Dedifferentiated amniotic fluid mesenchymal stem cell (primary cell): Measurements from ENCODE around the gene CCDC137.
A peak's percentile ranks its signal among the peaks of the same experiment; 100 is the strongest.
"Not testable (repeated sequence)": the region's sequence is repeated elsewhere in the genome, so short reads cannot be mapped to it uniquely, and the experiment has no call there.

ENCODE experiments used
- DNase-seq: peaks from one replicate; pipeline ENCODE4 v3.0.0-alpha.2; 2016; ENCODE audit errors: extremely low spot score

The CCDC137 gene

DNA sequence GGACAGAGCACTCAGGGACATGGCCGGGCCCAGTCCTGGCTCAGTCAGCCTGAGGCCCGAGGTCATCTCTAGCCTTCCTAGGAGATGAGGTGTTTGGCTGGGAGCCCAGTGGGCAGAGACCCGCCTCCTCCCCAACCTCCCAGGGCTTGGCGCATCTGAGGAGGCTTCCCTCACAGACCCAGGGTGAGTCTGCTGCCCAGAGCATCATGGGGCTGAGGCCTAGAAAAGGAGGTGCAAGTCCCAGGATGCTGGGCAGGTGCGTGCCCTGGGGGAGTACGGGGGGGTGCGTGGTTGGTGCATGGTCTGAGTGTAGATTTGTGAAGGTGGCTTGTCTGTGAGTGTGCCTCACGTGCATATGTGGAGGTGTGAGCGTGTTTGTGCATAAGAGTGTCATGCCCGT lies 14.8 kb upstream of the CCDC137 start:
- DNase-seq = peak; percentile 16

DNA sequence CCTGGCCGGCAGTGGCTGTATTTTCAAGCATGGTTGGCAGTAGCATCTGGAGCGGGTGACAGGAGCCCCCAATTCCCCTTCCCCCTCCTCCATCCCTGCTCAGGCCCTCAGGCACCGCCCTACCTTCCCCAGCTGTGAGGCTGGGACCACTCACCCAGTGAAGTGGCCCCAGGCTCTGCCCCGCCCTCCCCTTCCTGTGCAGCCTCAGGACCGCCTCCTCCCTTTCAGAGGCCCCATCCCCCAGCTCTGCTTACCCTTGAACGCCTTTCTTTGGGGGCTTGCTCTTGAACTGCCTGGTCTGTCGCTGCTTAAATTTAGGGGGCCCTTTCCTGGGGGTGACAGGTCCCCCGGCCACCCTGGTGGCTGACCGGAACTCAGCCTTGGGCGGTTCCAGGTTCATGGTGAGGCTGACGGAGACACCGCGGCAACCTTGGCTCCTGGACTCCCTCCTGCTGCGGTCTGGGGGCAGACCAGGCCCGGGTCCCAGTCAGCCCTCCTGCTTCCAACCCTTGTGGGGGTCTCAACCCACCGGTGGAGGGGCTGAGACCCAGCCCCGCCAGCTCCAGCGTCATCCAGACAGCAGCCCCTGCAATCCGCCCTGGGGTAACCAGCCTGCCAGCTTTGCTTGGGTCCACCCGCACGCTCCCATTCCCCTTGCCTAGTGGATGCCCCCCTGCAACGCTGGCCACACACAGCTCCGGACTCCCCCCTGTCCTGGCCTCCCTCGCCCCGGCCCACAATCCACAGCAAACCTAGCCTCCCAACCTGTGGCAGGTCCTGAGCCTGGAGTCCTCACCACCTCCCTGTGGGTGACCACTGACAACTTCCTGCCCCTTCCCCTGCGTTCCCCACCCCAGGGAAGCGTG lies 13.4 kb upstream of the CCDC137 start:
- DNase-seq = no peak

DNA sequence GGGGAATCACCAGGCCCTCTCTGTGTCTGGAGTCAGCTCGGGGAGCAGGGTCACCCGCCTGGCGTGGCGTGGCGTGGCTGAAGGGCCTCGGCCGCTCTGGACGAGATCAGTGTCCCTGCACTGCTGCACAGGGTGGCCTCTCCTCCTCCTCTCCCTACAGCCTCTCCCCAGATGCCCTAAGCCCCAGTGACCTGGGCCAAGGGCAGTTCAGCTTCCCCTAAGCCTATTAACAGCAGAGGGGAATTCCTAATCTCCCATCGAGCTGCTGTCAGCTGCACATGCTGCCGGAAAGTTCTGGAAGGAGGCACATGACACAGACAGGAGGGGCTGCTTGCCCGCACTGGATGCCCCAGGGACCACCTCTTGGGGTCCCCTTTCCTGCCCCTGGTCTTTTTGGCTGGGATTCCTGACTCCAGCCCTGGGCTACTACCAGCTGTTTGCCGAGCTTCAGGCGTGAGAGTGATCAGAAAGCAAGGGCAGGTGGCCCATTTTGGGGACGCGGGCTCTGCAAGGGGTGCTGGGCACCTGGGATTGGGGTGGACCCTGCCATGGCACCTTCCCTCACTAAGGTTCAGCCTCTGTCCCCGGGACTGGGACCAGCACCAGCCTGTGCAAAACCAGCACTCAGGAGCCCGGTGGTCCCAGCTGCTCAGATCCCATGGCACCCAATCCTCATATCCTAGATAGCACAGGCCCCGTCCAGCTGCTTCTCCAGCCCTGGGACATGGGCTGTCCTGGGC lies 11.0 kb upstream of the CCDC137 start:
- no peak for DNase-seq

DNA sequence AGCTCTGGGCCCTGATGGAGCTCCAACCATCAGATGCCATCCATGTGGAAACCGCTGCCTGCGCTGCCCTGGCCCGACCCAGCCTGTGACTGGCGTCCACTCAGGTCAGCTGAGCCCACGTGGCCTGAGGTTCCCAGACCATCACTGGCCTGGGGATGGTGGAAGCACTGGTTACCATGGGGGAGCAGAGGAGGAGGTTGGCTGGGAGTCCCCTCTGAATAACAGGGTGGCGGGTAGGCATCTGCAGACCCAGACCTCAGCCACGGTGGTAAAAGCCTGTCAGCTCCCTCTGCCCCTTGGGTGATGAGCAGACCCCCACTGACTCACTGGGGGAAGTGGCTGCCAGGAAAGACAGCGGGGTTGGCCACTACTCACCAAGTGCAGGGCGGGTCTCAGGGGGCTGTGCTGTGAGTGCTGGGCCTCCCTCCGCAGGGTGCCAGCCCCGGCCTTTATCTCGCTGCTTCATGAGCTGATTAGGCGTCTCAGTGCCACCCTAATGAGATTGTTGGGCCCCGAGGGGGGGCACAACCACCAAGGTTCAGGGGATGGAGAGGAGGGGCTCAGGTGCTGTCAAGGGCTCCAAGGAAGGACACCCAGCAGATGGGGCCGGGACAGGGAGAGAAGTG lies 10.3 kb upstream of the CCDC137 start, which contains the start of gene PDE6G:
TSS of gene PDE6G (minus strand) at position 425 of the 626 bp plus-strand sequence. CDS start 3,237 bp downstream, outside the sequence.
- no peak for DNase-seq

DNA sequence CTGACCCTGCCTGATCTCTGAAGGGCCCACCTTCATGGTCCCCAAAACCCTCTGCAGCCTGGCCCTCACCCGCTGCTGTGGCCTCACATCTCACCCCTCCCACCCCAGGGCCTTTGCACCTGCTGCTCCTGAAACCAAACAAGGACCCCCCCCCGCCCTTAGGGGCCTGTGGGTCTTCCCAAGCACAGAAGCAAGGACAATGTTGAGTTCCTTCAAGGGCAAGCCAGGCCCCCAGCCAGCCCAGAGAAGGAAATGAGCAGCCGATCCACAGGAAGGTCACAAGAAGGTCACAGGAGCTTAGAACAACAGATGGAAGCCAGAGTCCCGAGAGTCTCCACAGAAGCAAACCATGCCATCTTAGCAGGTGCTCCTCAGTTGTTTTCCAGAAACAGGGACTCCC lies 9.7 kb upstream of the CCDC137 start:
- DNase-seq = no peak

DNA sequence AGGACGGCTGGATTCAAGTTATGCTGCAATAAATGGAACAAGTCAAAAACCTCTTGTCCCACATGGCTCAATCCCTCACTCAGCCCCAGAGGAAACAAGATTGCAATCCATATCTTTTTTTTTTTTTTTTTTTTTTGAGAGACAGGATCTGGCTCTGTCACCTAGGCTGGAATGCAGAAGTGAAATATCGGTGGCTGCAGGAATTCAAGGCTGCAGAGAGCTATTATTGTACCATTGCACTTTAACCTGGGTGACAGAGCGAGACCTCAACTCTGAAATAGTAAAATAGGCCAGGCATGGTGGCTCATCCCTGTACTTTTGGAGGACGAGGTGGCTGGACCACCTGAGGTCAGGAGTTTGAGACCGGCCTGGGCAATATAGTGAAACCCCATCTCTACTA lies 7.5 kb upstream of the CCDC137 start:
- no peak for DNase-seq

DNA sequence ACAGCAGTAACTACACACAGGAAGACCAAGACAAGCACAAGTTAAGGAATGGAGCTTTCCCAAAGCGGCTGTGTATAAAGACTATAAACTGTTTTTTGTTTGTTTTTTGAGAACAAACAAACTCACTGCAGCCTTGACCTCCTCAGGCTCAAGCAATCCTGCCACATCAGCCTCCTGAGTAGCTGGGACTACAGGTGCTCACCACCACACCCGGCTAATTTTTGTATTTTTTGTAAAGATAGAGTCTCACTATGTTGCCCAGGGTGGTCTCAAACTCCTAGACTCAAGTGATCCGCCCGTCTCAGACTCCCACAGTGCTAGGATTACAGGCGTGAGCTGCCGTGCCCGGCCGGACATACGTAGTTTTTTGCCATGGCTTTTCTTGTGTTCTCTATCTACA lies 6.1 kb upstream of the CCDC137 start:
- DNase-seq = no peak

DNA sequence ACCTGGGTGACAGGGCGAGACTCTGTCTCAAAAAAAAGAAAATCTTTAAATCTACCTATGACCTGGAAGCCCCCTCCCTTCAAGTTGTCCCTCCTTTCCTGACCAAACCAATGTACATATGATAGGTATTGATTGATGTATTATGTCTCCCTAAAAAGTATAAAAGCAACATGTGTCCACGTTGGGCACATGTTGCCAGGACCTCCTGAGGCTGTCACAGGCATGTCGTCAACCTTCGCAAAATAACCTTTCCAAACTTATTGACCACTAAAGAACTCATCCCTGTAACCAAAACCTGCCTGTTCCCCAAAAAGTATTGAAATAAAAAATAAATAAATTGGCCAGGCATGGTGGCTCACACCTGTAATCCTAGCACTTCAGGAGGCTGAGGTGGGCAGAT lies 4.5 kb upstream of the CCDC137 start:
- DNase-seq = no peak

DNA sequence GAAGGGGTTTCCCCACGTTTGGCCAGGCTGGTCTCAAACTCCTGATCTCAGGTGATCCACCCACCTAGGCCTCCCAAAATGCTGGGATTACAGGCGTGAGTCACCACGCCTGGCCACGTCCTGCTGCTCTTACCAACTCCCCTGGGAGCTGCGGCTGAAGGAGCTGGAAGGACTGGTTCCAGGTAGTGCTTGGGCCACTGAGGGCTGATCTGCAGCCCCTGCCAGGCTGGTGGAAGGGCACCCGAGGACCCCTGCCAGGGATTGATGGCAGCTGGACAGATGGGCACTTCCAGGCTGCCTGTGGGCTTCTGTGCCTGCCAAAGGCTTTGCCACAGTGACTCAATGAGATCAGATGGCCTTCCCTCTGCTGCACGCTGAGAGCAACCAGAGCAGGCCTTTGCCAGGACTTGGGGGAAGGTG lies 2.5 kb upstream of the CCDC137 start:
- DNase-seq = no peak

DNA sequence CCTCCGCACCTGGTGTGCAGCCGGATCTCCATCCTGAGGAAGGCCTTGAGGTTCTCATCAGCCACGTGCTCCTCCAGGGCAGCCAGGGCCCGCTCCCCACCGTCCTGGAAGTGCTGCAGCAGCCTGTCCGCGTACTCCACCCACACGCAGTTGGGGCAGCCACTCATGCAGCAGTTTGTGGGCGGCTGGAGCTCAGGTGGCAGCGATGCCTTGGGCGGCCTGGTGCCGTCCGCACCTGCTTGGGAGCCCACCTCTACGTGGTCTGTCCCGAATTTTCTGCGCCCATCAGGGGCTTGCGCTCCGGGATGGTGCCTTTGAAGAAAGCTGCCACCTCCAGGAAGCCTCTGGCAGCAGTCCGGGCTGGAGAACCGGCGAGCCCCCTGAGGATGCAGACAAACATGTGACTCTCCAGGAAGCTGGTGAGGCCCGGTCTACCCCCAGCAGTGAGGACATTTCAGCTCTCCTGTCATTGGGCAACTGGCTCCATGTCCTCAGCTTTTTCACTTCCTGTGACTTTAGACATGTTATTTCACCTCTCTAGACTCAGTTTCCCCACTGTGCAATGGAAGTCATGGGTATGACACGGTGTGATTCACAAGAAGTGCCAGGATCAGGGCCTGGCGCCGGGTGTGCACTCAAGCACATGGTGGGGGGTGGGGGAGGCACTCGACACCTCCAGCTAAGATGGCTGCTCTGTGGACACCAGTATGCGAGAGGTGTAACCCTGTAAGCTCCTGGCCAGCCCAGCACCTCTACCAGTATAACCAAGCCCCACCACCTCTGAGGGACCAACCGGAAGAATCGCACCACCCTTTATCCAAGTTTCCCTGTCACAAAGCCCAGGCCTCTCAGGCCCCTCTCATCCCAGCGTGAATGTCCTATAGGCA lies 1.1 kb upstream of the CCDC137 start:
- DNase-seq = no peak

DNA sequence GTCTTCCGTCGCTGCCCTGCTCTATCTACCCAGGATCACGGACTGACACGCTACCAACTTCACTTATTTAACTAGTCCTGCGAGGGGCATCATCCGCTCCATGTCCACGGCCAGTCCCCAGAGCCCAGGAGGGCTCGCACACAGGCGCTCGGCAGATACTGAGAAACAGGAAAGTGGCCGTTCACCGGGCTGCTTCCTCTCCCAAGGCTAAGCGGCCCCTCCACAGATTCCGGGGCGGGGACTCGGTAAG lies 520 bp upstream of the CCDC137 start:
- no peak for DNase-seq

DNA sequence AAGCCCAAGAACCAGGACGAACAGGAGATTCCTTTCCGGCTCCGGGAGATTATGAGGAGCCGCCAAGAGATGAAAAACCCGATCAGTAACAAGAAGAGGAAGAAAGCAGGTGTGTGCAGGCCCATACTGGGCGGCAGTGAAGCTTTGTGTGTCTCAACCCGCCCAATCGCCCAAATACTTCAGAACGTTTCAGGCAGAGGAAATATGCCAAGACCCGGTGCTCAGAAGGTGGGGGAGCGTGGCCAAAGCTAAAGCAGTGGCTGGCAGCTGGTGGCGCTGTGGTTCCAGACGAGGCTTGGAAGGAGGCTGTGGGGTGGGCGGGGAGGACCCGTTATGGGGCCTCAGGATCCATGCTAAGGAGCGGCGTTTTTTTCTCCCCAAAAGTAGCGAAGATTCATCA lies 1.2 kb downstream of the CCDC137 start:
- no peak for DNase-seq

DNA sequence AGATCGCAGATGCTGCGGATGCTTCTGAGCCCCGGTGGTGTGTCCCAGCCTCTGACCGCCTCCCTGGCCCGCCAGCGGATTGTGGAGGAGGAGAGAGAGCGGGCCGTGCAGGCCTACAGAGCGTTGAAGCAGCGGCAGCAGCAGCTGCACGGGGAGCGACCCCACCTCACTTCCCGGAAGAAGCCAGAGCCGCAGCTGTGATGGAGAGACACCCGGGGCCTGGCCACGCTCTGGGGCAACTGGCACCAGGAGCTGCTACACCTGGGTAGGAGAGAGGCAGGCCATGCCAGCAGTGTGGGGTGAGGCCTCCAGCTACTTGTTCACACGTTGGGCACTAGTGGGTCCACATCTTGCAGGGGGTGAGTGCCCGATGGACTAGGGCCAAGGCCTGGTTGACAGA lies 6.0 kb downstream of the CCDC137 start:
- no peak for DNase-seq

DNA sequence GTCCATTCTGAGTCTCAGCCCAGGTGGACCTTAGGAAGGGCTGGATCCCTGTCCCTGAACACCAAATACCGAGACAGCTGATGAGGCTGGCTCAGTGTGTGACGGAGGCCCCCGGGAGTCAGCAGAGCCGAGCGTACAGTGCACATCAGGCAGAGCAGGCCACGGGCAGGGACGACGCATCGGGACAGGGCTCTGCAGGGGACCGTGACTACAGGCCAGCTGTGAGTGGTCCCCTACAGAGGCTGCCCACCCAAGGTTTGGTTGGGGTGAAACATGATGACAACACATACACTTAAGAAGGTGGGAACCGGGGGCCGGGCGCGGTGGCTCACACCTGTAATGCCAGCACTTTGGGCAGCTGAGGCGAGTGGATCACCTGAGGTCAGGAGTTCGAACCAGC lies 6.4 kb downstream of the CCDC137 start:
- DNase-seq = no peak

DNA sequence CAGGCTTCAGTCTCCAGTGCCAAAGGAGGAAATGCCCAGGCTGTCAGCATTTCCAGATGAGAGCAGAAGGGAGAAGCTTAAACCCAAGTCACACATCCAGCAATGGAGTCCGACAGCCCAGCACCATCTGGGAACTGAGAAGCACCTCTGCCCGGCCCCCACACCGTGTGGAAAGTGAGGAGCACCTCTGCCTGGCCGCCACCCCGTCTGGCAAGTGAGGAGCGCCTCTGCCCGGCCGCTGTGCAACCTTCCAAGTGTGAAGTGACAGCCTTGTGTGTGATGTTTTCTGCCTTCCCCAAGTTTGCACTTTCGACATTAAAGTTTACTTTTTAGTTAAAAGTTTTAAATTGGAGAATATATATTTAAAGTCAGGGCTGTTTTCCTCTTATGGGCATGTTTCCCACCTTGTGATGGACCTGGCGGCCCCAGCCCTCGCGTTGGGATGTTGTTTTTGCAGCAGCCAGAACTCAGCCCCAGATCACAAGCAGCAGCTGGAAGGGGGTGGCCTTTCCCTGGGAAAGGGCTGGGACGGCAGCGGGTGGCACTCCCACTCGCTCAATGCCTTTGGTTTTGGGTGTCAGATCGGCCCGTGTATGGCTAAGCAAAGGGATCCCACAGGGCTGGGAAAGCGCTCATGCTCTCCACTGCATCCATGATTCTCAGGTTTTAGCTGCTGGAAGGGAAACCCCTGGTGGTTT lies 7.2 kb downstream of the CCDC137 start:
- no peak for DNase-seq

DNA sequence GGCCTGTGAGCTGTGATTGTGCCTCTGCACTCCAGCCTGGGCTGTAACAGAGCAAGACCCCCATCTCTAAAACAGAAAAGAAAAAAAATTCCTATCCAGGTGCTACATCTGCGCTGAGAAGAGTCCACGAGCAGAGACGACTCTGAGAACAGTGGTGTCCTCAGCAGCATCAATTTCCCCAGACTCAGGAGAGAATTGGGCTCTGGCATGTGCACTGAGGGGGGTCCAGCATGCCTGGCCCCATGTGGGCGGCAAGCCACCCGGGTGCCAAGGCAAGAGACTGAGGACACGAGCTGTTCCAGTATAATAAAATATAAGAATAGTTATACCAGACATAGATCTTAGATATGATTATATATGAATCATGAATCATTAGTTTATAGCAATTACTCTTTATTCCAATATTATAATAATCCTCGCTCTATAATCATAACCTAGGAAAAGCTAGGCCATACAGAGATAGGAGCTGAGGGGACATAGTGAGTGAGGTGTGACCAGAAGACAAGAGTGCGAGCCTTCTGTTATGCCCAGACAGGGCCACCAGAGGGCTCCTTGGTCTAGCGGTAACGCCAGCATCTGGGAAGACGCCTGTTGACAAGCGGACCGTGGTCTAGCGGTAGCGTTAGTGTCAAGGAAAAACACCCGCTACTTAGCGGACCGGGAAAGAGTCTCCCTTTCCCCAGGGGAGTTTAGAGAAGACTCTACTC lies 9.1 kb downstream of the CCDC137 start:
- not testable (repeated sequence) for DNase-seq

DNA sequence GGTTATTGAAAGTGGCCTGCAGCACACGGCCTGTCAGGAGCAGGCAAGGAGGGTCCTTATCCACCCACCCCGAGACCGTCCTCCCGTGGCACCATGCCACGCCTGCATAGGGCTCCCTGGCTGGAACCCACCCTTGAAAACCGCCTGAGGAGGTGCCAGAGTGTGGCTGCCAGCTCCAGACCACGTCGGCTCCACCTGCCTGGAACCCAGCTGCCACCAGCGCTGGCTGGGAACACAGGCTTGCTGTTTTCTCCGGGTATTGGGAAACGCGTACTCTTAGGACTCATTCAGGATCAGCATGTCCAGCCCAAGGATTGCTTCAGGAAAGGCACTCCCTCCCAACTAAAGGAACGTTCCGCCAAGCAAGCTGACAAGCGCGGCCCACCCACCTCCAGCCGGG lies 10.4 kb downstream of the CCDC137 start:
- no peak for DNase-seq

DNA sequence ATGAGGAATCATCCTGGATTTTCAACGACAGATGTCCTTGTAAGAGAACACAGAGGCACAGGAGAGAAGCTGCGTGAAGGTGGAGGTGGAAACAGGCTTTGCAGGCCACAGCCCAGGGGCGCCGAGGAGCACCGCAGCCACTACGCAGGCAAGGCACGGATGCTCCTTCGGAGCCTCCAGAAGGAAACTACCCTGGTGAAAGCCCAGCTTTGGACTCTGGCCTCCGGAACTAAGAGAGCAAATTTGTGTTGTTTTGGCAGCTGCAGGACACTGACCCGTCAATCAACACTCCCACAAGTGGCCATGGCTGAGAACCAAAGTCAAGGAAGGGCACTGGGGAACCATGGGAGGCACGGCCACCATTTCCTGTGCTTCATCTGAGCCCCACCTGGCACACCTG lies 13.6 kb downstream of the CCDC137 start:
- DNase-seq = no peak

DNA sequence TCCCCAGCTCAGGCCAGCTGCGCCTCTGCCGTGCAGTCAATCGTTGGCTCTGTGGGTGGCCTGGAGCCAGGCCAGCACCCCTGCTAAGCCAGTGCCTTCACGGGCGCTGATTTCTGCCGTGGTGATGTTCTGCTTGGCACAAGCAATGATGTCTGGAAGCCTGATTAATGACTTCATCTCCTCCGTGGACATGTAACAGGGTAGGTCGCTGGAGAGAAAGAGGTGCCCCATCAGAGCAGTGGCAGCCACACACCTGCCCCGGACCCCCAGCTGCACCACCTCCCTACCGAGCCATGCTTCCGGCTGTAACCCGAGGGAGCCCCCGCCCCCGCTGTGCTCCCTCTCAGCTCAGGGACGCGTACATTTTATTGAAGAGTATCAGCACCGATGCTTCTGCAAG lies 15.1 kb downstream of the CCDC137 start:
- DNase-seq = no peak

DNA sequence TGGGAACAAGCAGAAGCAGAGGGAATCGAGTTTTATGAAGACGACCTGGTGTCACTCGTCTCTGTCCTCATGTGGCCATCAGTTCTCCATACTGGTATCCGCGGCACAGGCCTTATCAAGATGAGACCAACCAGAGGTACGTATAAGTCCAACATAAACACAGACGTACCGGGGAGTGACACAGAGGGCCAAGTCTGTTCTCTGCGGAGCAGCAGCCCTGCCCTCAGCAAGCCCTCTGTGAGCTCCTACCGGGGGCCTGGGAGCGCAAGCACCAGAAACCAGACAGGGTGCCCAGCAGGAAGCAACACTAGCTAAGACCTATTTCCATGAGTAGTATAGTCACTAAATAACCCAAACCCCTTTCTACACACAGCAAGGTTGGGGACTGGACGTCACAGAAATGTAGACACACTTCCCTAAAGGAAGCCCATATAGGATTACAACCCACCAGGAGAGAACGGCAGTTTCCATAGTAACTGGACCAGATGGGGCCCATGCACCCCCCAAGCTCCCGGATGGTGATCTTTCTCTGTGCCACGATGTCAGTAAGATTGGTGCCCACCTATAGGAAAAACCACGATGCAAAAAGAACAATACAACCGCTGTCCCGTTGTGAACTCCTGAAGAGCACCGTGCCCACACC lies 16.1 kb downstream of the CCDC137 start:
- no peak for DNase-seq
